ENCODE results near the gene KDM8.

The KDM8 gene

DNA sequence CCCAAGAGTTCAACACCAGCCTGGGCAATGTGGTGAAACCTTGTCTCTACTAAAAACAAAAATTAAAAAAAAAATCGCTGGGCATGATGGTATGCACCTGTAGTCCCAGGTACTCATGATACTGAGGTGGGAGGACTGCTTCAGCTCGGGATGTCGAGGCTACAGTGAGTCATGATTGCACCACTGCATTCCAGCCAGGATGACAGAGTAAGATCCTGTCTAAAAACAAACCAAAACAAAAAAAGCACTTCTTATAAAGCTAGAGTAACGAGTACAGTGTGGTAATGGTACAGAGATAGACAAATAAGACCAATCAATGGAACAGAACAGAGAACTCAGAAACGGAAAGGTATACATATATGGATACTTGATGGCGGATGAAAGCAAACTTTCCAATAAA lies 60.8 kb downstream of the KDM8 start:
- DNase-seq (ENCODE audit: insufficient read length, low spot score) (no peak), FAIRE-seq (no peak)
- TF ChIP-seq, protein P1, sequence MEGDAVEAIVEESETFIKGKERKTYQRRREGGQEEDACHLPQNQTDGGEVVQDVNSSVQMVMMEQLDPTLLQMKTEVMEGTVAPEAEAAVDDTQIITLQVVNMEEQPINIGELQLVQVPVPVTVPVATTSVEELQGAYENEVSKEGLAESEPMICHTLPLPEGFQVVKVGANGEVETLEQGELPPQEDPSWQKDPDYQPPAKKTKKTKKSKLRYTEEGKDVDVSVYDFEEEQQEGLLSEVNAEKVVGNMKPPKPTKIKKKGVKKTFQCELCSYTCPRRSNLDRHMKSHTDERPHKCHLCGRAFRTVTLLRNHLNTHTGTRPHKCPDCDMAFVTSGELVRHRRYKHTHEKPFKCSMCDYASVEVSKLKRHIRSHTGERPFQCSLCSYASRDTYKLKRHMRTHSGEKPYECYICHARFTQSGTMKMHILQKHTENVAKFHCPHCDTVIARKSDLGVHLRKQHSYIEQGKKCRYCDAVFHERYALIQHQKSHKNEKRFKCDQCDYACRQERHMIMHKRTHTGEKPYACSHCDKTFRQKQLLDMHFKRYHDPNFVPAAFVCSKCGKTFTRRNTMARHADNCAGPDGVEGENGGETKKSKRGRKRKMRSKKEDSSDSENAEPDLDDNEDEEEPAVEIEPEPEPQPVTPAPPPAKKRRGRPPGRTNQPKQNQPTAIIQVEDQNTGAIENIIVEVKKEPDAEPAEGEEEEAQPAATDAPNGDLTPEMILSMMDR (IDR thresholded peaks at IDR 0.05; ENCODE audit: insufficient read depth, missing control alignments): no peak

DNA sequence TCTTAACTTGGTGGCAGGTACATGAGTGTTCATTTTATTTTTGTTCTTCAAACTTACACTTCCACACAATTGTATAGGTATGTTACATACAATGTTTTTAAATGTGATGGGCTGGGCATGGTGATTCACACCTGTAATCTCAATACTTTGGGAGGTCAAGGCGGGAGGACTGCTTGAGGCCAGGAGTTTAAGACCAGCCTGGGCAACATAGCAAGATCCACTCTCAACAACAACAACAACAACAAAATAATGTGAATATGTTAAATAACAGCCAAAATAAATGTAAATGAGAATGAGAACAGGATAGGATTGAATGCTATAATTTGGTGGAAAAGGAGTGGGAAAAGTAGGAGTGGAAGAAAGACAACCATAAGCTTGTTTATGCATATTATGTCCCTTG lies 62.7 kb downstream of the KDM8 start:
- FAIRE-seq (no peak), DNase-seq (ENCODE audit: insufficient read length, low spot score) (no peak)
- TF ChIP-seq, protein P1 (IDR thresholded peaks at IDR 0.05; ENCODE audit: insufficient read depth, missing control alignments): no peak

DNA sequence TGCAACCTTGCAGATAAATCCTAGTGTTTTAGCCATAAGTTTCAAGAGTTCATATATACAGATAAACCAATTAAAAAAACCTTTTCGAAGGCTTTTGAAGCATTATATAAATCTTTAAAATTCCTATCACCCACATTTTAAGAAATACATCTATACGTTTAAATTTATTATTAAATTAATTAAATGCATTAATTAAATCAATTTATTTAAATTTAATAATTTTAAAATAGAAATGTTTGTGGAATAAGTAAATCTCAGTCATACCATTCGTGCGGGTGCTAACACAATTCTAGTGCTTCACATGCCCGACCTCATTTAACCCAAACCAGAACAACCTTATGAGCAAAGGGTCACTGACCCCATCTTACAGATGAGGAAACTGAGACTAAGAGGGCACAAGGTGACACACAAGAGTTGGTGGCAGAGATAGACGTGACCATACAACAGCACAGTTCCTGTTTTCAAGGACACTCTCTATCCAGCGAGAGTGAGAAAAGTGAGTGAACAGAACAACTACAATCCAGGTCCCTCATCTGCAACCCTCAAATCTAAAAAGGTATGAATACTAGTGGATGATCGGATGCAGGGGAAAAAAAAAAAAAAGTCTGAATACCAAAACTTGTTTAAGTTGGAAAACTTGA lies 63.8 kb downstream of the KDM8 start:
- TF ChIP-seq, protein P1 (IDR thresholded peaks at IDR 0.05; ENCODE audit: insufficient read depth, missing control alignments): no peak
- FAIRE-seq (no peak), DNase-seq (ENCODE audit: insufficient read length, low spot score) (no peak)

DNA sequence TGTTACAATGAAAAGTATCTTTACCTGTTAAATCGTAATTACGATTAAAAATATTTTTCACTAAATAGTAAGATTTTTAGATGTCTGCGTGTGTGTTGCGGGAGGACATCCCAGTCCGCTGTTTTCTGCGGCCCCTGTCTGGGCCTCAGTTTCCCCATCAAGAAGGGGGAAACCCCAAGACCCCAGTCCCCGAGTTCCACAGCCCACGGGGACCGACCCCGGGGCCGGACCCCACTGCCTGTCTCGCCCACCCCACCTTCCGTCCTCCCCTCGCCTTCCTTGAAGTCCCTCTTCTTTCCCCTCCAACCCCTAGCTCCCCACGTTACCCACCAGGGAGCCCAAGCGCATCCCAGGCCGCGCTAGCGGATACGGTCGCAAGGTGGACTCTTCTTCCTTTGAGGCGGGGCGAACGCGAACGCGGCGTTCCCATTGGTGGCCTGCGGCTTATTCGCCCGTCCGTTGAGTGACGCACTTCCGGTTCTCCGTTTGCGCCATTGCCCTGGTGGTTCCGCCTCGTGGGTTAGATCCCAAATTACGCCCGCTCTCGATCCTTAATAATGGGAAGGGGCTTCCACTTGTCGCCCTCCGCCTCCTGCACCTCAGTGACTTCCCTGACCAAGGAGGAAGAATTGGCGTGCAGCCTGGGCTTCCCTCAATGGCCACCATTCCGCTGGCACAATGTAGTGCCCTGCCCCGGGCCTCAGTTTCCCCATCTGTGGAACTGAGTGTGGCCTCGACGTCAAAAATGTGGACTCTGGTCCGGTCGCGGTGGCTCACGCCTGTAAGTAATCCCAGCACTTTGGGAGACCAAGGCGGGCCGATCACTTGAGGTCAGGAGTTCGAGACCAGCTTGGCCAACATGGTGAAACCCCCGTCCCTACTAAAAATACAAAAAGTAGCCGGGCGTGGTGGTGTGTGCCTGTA lies 65.3 kb downstream of the KDM8 start, which contains the start of gene NSMCE1:
TSS of gene NSMCE1 (minus strand) at position 397 of the 924 bp plus-strand sequence. CDS start 11,202 bp downstream, outside the sequence.
- TF ChIP-seq, protein P1 (IDR thresholded peaks at IDR 0.05; ENCODE audit: insufficient read depth, missing control alignments): no peak
- peak; percentile 90 for DNase-seq (ENCODE audit: insufficient read length, low spot score)
- FAIRE-seq: no peak

DNA sequence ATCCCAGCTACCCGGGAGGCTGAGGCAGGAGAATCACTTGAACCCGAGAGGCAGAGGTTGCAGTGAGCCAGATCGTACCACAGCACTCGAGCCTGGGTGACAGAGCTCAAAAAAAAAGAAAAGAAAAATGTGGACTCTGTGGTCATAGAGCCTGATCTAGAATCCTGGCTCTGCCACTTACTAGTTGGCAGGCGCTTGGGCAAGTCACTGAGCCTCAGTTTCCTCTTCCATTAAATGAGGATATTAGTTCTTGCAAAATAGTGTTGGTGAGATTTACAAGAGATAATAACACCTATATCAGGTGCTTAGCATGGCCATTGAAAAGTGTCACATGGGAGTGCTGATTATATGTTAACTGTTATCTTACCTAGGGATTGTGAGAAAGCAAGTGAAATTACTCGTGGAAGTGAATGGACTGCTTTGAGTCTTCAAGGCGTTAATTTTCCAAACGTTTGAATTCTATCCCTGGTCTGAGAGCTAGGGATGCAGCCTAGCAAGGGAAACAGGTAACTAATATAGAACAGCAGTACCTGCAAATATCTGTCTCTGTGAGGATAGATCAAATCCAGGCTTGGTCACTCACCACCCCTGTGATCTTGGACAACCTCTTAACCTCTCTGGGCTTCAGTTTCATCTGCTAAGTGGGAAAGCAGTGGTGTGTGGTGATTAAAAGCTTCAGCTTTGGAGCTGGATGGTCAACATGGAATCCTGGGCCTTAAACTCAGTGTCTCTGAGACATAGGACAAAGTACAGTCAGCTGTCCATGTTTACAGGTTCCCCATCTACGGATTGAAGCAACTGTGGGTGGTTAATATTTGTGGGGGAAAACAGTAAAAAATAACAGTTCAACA lies 66.2 kb downstream of the KDM8 start:
- FAIRE-seq (no peak), DNase-seq (ENCODE audit: insufficient read length, low spot score) (no peak)
- TF ChIP-seq, protein P1 (IDR thresholded peaks at IDR 0.05; ENCODE audit: insufficient read depth, missing control alignments): no peak

DNA sequence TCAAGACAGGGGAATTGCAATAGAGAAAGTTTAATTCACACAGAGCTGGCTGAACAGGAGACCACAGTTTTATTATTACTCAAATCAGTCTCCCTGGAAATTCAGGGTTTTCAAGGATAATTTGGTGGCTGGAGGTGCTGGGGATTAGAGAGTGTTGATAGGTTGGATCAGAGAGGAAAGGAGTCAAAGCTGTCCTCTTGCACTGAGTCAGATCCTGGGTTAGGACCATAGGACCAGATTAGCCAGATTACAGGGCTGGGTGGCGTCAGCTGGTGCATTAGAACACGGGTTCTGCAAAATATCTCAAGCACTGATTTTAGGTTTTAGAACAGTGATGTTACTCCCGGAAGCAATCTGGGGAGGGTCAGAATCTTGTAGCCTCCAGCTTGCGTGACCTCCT lies 67.0 kb downstream of the KDM8 start:
- TF ChIP-seq, protein P1 (IDR thresholded peaks at IDR 0.05; ENCODE audit: insufficient read depth, missing control alignments): no peak
- FAIRE-seq: no peak
- no peak for DNase-seq (ENCODE audit: insufficient read length, low spot score)
